Activated naive CD8-positive, alpha-beta T cell treated with anti-CD3 and anti-CD28 coated beads, Interleukin-2, amount 50 U/mL, for 24 hours (primary cell): ENCODE measurements around the gene ZG16.
"Not testable (repeated sequence)": the region's sequence is repeated elsewhere in the genome, so short reads cannot be mapped to it uniquely, and the experiment has no call there.

Source experiments
- ATAC-seq: fragments of 150-1000 bp; cut with Tn5 transposase; one replicate; pipeline ENCODE4 v1.10.0; 2021
- DNase-seq: peaks from one replicate; pipeline ENCODE4 v3.0.0; 2021
- H3K27ac Mint-ChIP-seq: one replicate; pipeline ENCODE4 v1.8.0; 2021; ENCODE audit warnings: mild to moderate bottlenecking, mixed read lengths
- H3K27me3 Mint-ChIP-seq: one replicate; pipeline ENCODE4 v1.8.0; 2021; ENCODE audit warnings: mixed read lengths
- H3K36me3 Mint-ChIP-seq: one replicate; pipeline ENCODE4 v1.8.0; 2021; ENCODE audit warnings: low read depth, mixed read lengths
- H3K4me1 Mint-ChIP-seq: one replicate; pipeline ENCODE4 v1.8.0; 2021; ENCODE audit warnings: mixed read lengths
- H3K4me3 Mint-ChIP-seq: one replicate; pipeline ENCODE4 v1.8.0; 2021; ENCODE audit warnings: mild to moderate bottlenecking, moderate library complexity, mixed read lengths
- H3K9me3 Mint-ChIP-seq: one replicate; pipeline ENCODE4 v1.8.0; 2021; ENCODE audit warnings: mixed read lengths

ZG16 gene

DNA sequence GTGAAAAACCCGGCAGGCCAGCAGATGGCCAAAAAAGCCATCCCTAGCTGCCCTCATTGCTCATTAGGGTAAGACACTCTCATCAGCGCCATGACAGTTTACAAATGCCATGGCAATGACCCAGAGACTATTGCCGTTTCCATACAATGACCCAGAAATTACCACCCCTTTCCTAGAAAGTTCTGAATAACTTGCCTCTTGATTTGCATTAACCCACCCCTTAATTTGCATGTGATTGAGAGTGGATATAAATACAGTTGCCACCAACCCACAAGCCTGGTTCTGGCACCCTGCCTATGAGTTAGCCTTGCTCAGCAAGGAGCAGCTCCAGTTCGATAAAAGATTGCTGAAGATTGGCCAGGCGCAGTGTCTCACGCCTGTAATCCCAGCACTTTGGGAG lies 16.2 kb upstream of the ZG16 start:
- DNase-seq = no peak
- no peak for ATAC-seq
- H3K36me3 Mint-ChIP-seq = no peaks in the 10 kb centered on the region
- peaks cover 6% of the 10 kb centered on the region for H3K4me1 Mint-ChIP-seq
- H3K4me3 Mint-ChIP-seq = no peak overlapping the region
- no peaks in the 10 kb centered on the region for H3K27me3 Mint-ChIP-seq
- no peaks in the 10 kb centered on the region for H3K9me3 Mint-ChIP-seq
- H3K27ac Mint-ChIP-seq = no peak overlapping the region

DNA sequence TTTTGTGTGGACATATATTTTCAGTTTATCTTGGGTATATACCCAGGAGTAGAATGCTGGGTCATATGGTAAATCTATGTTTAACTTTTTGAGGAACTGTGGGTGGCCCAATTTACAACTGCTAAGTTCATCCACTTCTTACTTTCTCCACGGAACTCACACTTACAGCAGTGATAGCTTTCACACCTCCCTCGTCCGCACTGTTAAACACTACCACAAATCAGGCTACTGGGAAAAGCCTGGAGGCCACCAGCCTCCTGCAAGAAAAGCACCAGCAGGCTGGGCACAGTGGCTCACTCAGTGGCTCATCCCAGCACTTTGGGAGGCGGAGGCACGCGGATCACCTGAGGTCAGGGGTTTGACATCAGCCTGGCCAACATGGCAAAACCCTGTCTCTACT lies 14.7 kb upstream of the ZG16 start:
- DNase-seq (no peak), ATAC-seq (no peak)
- Mint-ChIP-seq H3K9me3 (no peaks in the 10 kb centered on the region), H3K27me3 (no peaks in the 10 kb centered on the region), H3K4me1 (peaks cover 4% of the 10 kb centered on the region), H3K4me3 (no peak overlapping the region), H3K36me3 (no peaks in the 10 kb centered on the region), H3K27ac (no peak overlapping the region)

DNA sequence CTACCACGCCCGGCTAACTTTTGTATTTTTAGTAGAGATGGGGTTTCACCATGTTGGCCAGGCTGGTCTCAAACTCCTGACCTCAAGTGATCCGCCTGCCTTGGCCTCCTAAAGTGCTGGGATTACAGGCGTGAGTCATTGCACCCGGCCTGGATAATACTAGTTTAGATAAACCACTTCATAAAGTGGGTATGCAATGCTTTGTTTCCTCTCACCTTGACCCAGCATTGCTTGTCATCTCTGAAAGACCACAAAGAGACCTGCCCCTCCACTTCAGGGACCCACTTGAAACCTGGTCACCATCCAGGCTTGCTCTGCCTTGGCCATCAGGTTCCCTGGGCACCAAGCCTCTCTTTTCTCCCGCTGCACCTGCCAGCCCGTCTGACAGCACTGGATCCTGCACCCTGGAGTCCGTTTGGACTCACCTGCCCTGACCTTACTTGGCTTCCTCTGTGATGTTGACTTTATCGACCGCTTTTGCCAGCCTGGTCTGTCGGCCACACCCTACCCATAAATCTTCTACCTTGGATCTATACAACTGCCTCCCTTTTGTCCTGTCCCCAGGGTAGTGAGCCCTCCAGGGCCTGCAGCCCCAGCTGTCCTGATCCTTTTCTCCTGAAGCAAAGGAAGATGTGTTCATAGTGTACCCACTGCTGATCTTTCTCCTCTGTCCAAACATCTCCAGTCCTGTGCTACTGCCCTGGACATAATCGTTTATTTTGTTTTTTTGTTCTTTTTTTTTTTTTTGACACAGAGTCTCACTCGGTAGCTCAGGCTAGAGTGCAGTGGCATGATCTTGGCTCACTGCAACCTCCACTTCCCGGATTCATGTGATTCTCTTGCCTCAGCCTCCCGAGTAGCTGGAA lies 12.7 kb upstream of the ZG16 start:
- Mint-ChIP-seq H3K36me3 (no peaks in the 10 kb centered on the region), H3K4me1 (peaks cover 3% of the 10 kb centered on the region)
- no peak for ATAC-seq

DNA sequence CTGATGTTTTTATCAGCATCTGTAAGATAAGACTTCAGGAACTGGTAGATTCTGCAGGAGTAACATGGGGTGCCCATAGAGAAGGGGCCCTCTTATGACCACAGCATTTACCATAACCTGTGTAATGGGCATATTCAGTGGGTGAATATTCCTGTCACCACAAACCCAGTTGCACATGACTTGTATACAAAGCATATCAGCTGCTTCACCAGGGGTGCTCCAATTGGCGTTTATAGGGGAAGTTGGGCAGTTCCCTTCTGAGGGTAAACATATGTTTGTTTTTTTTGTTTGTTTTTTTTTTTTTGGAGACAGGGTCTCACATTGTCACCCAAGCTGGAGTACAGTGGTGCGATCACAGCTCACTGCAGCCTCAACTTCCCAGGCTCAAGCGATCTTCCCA lies 11.5 kb upstream of the ZG16 start:
- no peak for DNase-seq
- H3K4me3 Mint-ChIP-seq = no peak overlapping the region

More for the DNA sequence above, 12.7 kb upstream of the ZG16 start:
- DNase-seq = no peak
- Mint-ChIP-seq H3K9me3 (no peaks in the 10 kb centered on the region), H3K4me3 (no peak overlapping the region), H3K27ac (no peak overlapping the region), H3K27me3 (no peaks in the 10 kb centered on the region)

DNA sequence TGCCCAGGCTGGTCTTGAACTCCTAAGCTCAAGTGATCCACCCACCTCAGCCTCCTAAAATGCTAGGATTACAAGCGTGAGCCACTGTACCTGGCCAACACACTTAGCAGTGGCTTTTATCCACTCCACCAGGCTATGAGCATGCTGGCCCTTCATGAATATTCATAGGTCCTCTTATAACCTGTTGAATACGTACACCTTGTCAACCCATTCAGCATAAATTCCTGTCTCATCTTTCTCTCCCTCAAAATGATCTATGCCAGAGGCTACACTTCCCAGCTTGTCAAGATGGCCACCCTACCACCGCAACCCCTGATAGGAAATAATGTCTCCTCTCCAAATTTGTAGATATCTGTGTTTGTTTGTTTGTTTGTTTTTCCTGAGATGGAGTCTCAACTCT lies 11.0 kb upstream of the ZG16 start:
- H3K27ac Mint-ChIP-seq = no peak overlapping the region

More for the DNA sequence above, 11.5 kb upstream of the ZG16 start:
- Mint-ChIP-seq H3K36me3 (no peaks in the 10 kb centered on the region), H3K27ac (no peak overlapping the region), H3K27me3 (no peaks in the 10 kb centered on the region), H3K9me3 (no peaks in the 10 kb centered on the region), H3K4me1 (peaks cover 4% of the 10 kb centered on the region)
- no peak for ATAC-seq

DNA sequence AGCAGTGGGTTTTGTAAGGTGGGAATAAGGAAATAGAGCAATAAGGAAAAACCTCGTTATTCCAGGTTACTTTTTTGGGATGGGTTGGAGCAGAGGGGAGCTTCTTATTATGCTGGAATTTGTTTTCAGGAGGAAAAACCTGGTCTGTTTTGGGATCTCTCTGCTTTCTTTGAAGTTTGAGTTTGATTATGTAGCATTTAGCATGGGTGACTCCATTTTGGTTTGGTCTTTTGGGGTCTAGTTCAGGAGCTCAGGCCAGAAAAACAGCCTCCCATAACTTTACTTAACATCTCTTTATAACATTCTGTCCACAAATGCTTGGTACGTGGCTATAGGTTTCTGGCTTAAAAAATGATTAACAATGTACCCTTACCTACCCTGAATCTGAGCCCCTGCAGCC lies 8.5 kb upstream of the ZG16 start:
- Mint-ChIP-seq H3K9me3 (no peaks in the 10 kb centered on the region), H3K27ac (no peak overlapping the region), H3K27me3 (no peaks in the 10 kb centered on the region), H3K4me1 (peaks cover 4% of the 10 kb centered on the region), H3K4me3 (no peak overlapping the region), H3K36me3 (no peaks in the 10 kb centered on the region)
- ATAC-seq (no peak), DNase-seq (no peak)

More for the DNA sequence above, 11.0 kb upstream of the ZG16 start:
- ATAC-seq (no peak), DNase-seq (no peak)
- Mint-ChIP-seq H3K36me3 (no peaks in the 10 kb centered on the region), H3K4me3 (no peak overlapping the region), H3K27me3 (no peaks in the 10 kb centered on the region), H3K4me1 (peaks cover 4% of the 10 kb centered on the region), H3K9me3 (no peaks in the 10 kb centered on the region)

DNA sequence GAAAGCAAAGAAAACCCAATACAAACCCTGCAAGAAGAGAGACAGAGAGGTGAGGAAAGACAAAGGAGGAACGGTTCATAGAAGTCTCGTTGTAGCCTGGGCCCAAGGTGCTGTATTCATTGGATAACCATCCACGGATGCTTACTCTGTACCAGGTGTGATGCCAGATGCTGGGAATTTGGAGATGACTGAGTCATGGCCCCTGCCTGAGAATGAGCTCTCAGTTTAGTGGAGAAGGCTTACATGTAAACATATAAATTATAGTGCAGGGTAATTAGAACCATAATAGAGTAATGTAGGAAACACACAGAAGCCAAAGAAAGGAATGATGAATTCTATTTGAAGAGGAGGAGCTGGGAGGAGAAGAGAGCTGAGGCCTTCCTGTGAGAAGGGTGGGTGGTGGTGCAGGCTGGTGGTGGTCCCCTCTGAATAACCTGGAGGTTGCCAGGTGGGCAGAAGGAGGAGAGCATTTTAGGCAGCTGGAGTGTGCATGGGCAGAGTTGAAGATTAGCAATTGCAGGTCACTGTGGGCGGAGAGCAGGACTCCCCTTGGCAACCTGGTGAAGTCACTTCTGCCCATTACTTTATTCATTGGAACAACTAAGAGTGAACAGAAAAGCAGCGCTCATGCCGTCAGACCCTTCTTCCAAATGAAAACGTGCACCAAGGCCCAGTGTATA lies 7.7 kb upstream of the ZG16 start:
- no peaks in the 10 kb centered on the region for H3K36me3 Mint-ChIP-seq
- H3K4me3 Mint-ChIP-seq = no peak overlapping the region
- peaks cover 4% of the 10 kb centered on the region for H3K4me1 Mint-ChIP-seq
- H3K9me3 Mint-ChIP-seq = no peaks in the 10 kb centered on the region
- no peaks in the 10 kb centered on the region for H3K27me3 Mint-ChIP-seq
- ATAC-seq (no peak), DNase-seq (no peak)
- no peak overlapping the region for H3K27ac Mint-ChIP-seq

DNA sequence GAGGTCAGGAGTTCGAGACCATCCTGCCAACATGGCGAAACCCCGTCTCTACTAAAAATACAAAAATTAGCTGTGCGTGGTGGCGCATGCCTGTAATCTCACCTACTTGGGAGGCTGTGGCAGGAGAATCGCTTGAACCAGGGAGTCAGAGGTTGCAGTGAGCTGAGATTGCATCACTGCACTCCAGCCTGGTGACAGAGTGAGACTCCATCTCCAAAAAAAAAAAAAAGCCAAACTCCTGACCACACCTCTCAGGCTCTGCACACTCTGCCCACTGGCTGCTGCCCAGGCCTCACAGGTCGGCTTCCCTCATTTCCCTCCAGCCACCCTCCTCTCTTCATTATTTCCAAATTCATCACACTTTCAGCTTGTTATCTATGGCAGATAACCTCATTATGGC lies 5.7 kb upstream of the ZG16 start:
- H3K27me3 Mint-ChIP-seq, H3K27ac Mint-ChIP-seq, ATAC-seq: not testable (repeated sequence)

DNA sequence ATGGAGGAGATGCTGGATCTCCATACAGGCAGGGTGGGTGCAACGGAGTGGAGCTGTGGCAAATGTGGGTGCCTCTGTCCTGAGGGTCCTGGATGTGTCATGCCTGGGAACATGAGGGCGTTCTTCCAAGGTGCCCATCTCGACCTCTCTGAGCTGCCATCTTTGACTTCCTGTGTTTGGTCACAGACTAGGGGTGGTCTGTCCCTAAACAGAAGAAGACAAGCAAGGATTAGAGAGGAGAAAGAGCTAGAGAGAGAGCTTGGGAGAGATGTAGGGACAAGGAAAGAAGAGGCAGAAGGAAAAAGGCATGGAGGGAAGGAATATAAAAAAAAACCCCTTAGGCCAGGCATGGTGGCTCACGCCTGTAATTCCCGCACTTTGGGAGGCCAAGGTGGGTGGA lies 3.3 kb upstream of the ZG16 start:
- DNase-seq (no peak), ATAC-seq (no peak)
- Mint-ChIP-seq H3K36me3 (no peaks in the 10 kb centered on the region), H3K4me1 (peaks cover 7% of the 10 kb centered on the region), H3K4me3 (no peak overlapping the region), H3K27ac (no peak overlapping the region), H3K9me3 (no peaks in the 10 kb centered on the region), H3K27me3 (no peaks in the 10 kb centered on the region)

More for the DNA sequence above, 5.7 kb upstream of the ZG16 start:
- H3K9me3 Mint-ChIP-seq, DNase-seq, H3K36me3 Mint-ChIP-seq, H3K4me1 Mint-ChIP-seq, H3K4me3 Mint-ChIP-seq: not testable (repeated sequence)

DNA sequence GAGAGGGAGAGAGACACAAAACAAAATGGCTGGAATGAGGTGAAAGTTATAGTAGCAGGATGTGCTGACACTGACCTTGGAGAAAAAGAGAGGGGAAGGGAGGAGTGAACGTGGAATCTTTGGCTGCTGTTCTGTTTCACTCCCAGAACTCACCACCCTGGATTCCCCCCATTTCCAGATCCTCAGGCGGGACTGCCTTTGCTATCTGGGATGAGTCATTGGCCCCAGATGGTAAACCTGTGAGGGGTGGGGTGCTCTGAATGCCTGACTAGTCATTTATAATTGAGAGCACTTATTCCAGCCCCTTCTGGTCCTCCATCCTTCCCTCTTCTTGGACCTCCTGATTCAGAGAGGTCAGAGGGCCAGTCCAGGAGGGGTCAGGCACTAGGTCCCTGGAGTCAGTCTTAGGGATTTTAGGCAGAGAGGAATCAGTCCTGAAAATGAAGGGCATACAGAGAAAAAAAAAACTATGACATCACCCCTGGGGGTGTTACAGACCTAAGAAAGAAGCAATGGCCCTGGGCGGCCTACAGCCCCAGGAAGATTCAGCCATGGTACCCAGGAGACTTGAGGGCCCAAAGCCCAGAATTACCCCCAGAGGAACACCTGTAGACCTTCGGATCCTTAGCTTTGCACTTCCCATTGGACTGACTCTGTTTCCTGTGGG lies 2.2 kb upstream of the ZG16 start:
- Mint-ChIP-seq H3K4me1 (peaks cover 7% of the 10 kb centered on the region), H3K27ac (no peak overlapping the region), H3K4me3 (no peak overlapping the region), H3K36me3 (no peaks in the 10 kb centered on the region), H3K27me3 (no peaks in the 10 kb centered on the region), H3K9me3 (no peaks in the 10 kb centered on the region)
- DNase-seq (no peak), ATAC-seq (no peak)

DNA sequence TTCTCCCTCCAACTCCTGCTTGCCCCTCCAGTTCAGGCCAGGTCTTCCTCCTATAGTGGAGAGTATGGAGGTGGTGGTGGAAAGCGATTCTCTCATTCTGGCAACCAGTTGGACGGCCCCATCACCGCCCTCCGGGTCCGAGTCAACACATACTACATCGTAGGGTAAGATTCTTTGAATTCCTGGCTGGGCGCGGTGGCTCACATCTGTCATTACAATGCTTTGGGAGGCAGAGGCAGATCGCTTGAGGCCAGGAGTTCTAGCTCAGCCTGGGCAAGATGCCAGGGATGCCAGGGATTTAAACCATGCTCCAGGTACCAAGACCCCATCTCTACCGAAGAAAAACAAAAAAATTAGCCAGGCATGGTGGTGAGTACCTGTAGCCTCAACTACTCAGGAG lies 1.4 kb downstream of the ZG16 start:
- Mint-ChIP-seq H3K4me3 (no peak overlapping the region), H3K9me3 (no peaks in the 10 kb centered on the region), H3K27me3 (no peaks in the 10 kb centered on the region), H3K36me3 (no peaks in the 10 kb centered on the region), H3K27ac (no peak overlapping the region), H3K4me1 (peaks cover 20% of the 10 kb centered on the region)
- DNase-seq (no peak), ATAC-seq (no peak)

DNA sequence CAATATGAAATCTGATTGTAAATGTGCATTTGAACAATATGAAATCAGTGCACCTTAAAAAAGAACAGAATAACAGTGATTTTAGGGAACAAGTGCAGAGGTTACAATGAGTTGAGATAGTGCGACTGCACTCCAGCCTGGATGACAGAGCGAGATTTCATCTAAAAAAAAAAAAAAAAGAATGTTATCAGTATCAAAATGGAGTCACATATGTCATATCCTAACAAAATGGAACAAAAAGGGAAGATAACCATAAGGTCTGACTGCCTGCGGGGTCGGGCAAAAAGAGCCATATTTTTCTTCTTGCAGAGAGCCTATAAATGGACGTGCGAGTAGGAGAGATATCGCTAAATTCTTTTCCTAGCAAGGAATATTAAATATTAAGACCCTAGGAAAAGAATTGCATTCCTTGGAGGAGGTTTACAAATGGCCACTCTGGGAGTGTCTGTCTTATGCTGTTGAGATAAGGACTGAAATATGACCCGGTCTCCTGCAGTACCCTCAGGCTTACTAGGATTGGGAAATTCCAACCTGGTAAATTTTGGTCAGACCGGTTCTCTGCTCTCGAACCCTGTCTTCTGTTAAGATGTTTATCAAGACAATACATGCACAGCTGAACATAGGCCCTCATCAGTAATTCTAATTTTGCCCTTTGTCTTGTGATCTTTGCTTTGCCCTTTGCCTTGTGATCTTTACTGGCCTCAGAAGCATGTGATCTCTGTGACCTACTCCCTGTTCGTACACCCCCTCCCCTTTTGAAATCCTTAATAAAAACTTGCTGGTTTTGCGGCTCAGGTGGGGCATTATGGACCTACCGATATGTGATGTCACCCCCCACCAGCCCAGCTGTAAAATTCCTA lies 5.3 kb downstream of the ZG16 start:
- not testable (repeated sequence) for ATAC-seq, H3K9me3 Mint-ChIP-seq, H3K27me3 Mint-ChIP-seq, DNase-seq, H3K36me3 Mint-ChIP-seq, H3K4me3 Mint-ChIP-seq, H3K27ac Mint-ChIP-seq
- peaks cover 29% of the 10 kb centered on the region for H3K4me1 Mint-ChIP-seq

DNA sequence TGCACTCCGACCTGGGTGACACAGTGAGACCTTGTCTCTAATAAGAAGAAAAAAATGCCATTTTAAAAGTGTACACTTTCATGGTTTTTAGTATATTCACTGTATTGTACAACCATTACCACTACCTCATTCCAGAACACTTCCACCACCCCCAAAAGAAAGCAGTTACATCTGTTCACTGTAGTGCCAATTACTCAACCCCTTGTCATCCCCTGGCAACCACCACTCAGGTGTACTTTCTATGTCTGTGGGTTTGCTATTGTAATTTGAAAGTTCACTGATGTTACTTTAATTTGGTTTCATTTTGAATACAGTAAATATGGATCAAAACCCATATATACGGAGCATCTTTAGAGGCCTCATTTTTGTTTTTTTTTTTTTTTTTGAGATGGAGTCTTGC lies 6.1 kb downstream of the ZG16 start:
- H3K36me3 Mint-ChIP-seq = no peaks in the 10 kb centered on the region
- H3K4me1 Mint-ChIP-seq = peaks cover 32% of the 10 kb centered on the region
- ATAC-seq = peak; percentile 92
- no peak for DNase-seq
- no peak overlapping the region for H3K4me3 Mint-ChIP-seq
- no peak overlapping the region for H3K27ac Mint-ChIP-seq
- H3K9me3 Mint-ChIP-seq = no peaks in the 10 kb centered on the region
- no peaks in the 10 kb centered on the region for H3K27me3 Mint-ChIP-seq

DNA sequence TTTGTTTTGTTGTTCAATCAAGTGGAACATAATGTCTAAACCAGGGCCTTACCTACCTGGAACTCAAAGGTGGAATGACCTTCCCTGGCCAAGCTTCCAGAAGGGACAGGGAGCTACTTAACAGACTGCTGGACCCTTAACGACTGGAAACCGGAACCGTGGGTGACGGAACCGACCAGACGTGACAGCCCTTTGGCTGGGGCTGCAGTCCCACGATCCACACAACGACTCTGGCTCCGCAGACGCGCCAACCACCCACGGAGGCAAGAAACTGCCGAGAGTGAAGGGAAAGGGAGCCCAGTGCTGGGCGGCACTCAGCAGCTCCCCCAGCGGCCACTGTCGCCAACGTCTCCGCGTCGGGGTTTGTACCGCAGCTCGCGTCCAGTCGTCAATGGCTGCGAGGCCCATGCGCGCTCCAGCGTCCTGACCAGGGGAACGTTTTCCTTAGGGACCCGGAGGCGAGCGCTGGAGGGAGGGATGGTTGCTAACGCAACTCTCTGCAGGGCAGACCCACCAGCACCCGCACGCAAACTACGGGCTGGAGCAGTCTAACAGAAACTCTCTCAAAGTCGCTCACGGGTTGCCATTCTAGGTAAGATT lies 6.9 kb downstream of the ZG16 start:
- no peaks in the 10 kb centered on the region for H3K36me3 Mint-ChIP-seq
- no peaks in the 10 kb centered on the region for H3K9me3 Mint-ChIP-seq
- DNase-seq = peak; percentile 86
- H3K4me3 Mint-ChIP-seq = peak overlapping the region; percentile 54
- H3K27ac Mint-ChIP-seq = peak overlapping the region; percentile 54
- peaks cover 35% of the 10 kb centered on the region for H3K4me1 Mint-ChIP-seq
- H3K27me3 Mint-ChIP-seq = no peaks in the 10 kb centered on the region
- ATAC-seq = peak; percentile 81
